Esophagus squamous epithelium (tissue), 4 donors: ENCODE measurements around the gene ATP6V0E2.

Experiments used
- CTCF ChIP-seq, 6 experiments: fragments of 450-650 bp in 4 of 6; fragments of 200-600 bp in 2 of 6; sonication (generic) in 2 of 6; IDR thresholded peaks; one replicate each; pipeline ENCODE4 v1.5.1; 2016 to 2019; ENCODE audit warnings: antibody characterized with exemption in 6 of 6, mild to moderate bottlenecking in 4 of 6, moderate library complexity in 4 of 6
- POLR2A ChIP-seq, 4 donors: fragments of 450-650 bp; IDR thresholded peaks; one replicate each; pipeline ENCODE4 v1.6.1; 2017; ENCODE audit warnings: antibody characterized with exemption in 4 of 4, mild to moderate bottlenecking in 4 of 4, moderate library complexity in 3 of 4

- TF ChIP-seq CTCF (IDR thresholded peaks at IDR 0.05) (no peak), POLR2A (IDR thresholded peaks at IDR 0.05) (no peak)
Observed at GRCh38 chr7:149843566-149843965, 30.2 kb upstream of the ATP6V0E2 start.
